Activated B cell treated with CpG ODN at 0.5 μM for 24 hours (primary cell): ENCODE data around the gene ADAP2. TPM values are rescaled to one million over a fixed set of nuclear protein-coding genes. Genes with fewer than 3 reads are reported as not detected.

Source experiments
- ATAC-seq: fragments of 200-7000 bp; cut with Tn5 transposase; one replicate; pipeline ENCODE4 v1.10.0; 2021; ENCODE audit warnings: low read depth, mild to moderate bottlenecking, moderate library complexity
- CTCF ChIA-PET: fragments of 350-600 bp; sonication (Branson Sonifier 250); formaldehyde crosslinking; loops from one replicate; lab custom pipeline; 2021; ENCODE audit warnings: antibody characterized with exemption; lab: Charles Lee
- POLR2A ChIA-PET: fragments of 350-600 bp; sonication (Branson Sonifier 250); formaldehyde crosslinking; loops from one replicate; lab custom pipeline; 2021; ENCODE audit warnings: antibody characterized with exemption; lab: Charles Lee
- DNase-seq: peaks from one replicate; pipeline ENCODE4 v3.0.0; 2022
- H3K27ac Mint-ChIP-seq: one replicate; pipeline ENCODE4 v1.8.0; 2020; ENCODE audit warnings: mixed read lengths
- H3K27me3 Mint-ChIP-seq: one replicate; pipeline ENCODE4 v1.8.0; 2021; ENCODE audit warnings: mixed read lengths
- H3K36me3 Mint-ChIP-seq: one replicate; pipeline ENCODE4 v1.8.0; 2021; ENCODE audit warnings: low read depth, mixed read lengths
- H3K4me1 Mint-ChIP-seq: one replicate; pipeline ENCODE4 v1.8.0; 2021; ENCODE audit warnings: mixed read lengths
- H3K4me3 Mint-ChIP-seq: one replicate; pipeline ENCODE4 v1.8.0; 2020; ENCODE audit warnings: mild to moderate bottlenecking, mixed read lengths
- H3K9me3 Mint-ChIP-seq: one replicate; pipeline ENCODE4 v1.8.0; 2020; ENCODE audit warnings: mixed read lengths
- CTCF ChIP-seq: fragments of 200-600 bp; IDR thresholded peaks from one replicate; pipeline ENCODE4 v1.8.0; 2022; ENCODE audit warnings: antibody characterized with exemption, mild to moderate bottlenecking
- intact Hi-C: fragments of 100-400 bp; cut with micrococcal nuclease; formaldehyde crosslinking; loops from one replicate; pipeline ENCODE4 v1.15.1; 2024
- total RNA-seq: library from RNA; stranded (reverse); gene quantifications from 2 replicates; pipeline ENCODE4 v1.2.3, GENCODE V29; 2022

ADAP2 gene
- total RNA-seq, 1 donor from 2014 or later: 16.9 TPM

- Mint-ChIP-seq H3K27ac (no peak overlapping the region), H3K27me3 (no peaks in the 10 kb centered on the region), H3K36me3 (peaks cover 35% of the 10 kb centered on the region), H3K4me1 (peaks cover 19% of the 10 kb centered on the region), H3K9me3 (no peaks in the 10 kb centered on the region), H3K4me3 (no peak overlapping the region)
- CTCF ChIA-PET: no interaction called here
- intact Hi-C loops: no loop called here
- ATAC-seq (no peak), DNase-seq (no peak)
- POLR2A ChIA-PET: interaction anchor here (0.6 kb wide), 1 partner anchor 40 kb away, joined by 11 read pairs; no protein-coding TSS in a partner anchor
- TF ChIP-seq CTCF: no peak
Observed at GRCh38 chr17:31004160-31004559, 82.4 kb downstream of the ADAP2 start.

GRCh38 chr17:31007695-31008373, 86.1 kb downstream of the ADAP2 start:
- no peak for DNase-seq
- TF ChIP-seq CTCF: no peak
- CTCF ChIA-PET: interaction anchor here (0.6 to 1.4 kb wide), 4 partner anchors 91 to 364 kb away, joined by 3 to 4 read pairs (median 3); no protein-coding TSS in a partner anchor
- peak overlapping the region; percentile 85 for H3K27ac Mint-ChIP-seq
- H3K36me3 Mint-ChIP-seq: peaks cover 14% of the 10 kb centered on the region
- POLR2A ChIA-PET: interaction anchor here (0.6 to 2.5 kb wide), 13 partner anchors 37 to 883 kb away, joined by 3 to 19 read pairs (median 5); partner anchors contain the start of genes ADAP2, NF1 and RNF135
- H3K4me1 Mint-ChIP-seq: peaks cover 24% of the 10 kb centered on the region
- no peaks in the 10 kb centered on the region for H3K9me3 Mint-ChIP-seq
- intact Hi-C loops: loop anchor here (2.0 to 5.0 kb wide), 4 partner anchors 37 to 101 kb away; partner anchors contain the start of genes ADAP2, RNF135 and TEFM
- H3K4me3 Mint-ChIP-seq: peak overlapping the region; percentile 91
- no peak for ATAC-seq
- no peaks in the 10 kb centered on the region for H3K27me3 Mint-ChIP-seq

DNA sequence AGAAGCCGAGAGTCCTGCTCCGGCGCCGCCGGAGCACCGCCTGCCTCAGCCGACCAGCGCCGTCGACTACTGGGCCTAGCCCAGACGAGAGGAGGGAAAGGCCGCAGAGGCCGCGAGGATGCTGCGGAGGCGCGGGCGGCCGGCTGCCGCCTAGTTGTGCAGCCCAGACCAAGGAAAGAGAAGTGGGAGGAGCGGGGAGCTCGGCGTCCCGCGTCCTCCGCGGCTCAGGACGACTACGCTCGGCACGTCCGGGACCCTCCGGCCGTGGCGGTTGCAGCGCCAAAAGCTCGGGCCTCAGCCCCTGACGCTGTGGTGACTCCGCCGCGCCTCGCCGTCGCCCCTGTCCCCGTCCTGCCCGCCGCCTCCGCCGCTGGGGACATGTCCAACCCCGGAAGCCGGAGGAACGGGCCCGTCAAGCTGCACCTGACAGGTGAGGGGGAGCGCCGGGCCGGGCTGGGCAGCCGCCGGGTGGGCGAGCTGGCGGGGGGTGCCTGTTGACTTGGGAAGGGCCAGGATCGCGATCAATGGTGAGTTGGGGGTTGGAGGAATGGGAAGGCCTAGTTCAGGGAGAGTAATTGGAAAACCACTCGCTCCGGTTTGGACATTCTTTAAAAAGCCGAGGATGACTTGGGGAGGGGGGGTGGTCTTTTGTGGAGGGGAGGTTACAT, 86.8 kb downstream of the ADAP2 start:
- no peak for TF ChIP-seq CTCF

More for the DNA sequence above, 86.8 kb downstream of the ADAP2 start:
- peak; percentile 85 for ATAC-seq
- peaks cover 13% of the 10 kb centered on the region for H3K36me3 Mint-ChIP-seq
- H3K9me3 Mint-ChIP-seq: no peaks in the 10 kb centered on the region
- CTCF ChIA-PET: interaction anchor here (0.6 to 1.4 kb wide), 4 partner anchors 41 to 363 kb away, joined by 3 to 4 read pairs (median 4); no protein-coding TSS in a partner anchor
- H3K27me3 Mint-ChIP-seq: no peaks in the 10 kb centered on the region
- H3K4me3 Mint-ChIP-seq: peak overlapping the region; percentile 91
- intact Hi-C loops: loop anchor here (1.0 to 5.0 kb wide), 5 partner anchors 38 to 199 kb away; partner anchors contain the start of genes ADAP2, RNF135 and TEFM
- peak overlapping the region; percentile 85 for H3K27ac Mint-ChIP-seq
- POLR2A ChIA-PET: interaction anchor here (0.6 to 2.5 kb wide), 14 partner anchors 38 to 929 kb away, joined by 3 to 19 read pairs (median 4); partner anchors contain the start of genes ADAP2, NF1 and RNF135
- DNase-seq: peak; percentile 66
- peaks cover 24% of the 10 kb centered on the region for H3K4me1 Mint-ChIP-seq

Other genes with a start within 250 kb of the ADAP2 start
- gene CRLF3, start 97.3 kb upstream of the ADAP2 start, total RNA-seq: 53.5 and 54.9 TPM in 2 replicates
- 6.6 and 8.7 TPM in 2 replicates for gene ATAD5, start 90.0 kb upstream of the ADAP2 start, total RNA-seq
- gene TEFM, start 15.7 kb upstream of the ADAP2 start, total RNA-seq: 23.0 and 25.2 TPM in 2 replicates
- 16.7 and 18.5 TPM in 2 replicates for gene RNF135, start 49.1 kb downstream of the ADAP2 start, total RNA-seq
- gene NF1, start 173.0 kb downstream of the ADAP2 start, total RNA-seq: 27.3 and 27.4 TPM in 2 replicates